DMS79 (cell line): ENCODE data around the gene KCNMB2.
"Not testable (repeated sequence)": the region's sequence is repeated elsewhere in the genome, so short reads cannot be mapped to it uniquely, and the experiment has no call there.

Experiments
- DNase-seq: peaks from one replicate; lab custom pipeline; 2025; lab: John Stamatoyannopoulos, UW

KCNMB2 gene

DNA sequence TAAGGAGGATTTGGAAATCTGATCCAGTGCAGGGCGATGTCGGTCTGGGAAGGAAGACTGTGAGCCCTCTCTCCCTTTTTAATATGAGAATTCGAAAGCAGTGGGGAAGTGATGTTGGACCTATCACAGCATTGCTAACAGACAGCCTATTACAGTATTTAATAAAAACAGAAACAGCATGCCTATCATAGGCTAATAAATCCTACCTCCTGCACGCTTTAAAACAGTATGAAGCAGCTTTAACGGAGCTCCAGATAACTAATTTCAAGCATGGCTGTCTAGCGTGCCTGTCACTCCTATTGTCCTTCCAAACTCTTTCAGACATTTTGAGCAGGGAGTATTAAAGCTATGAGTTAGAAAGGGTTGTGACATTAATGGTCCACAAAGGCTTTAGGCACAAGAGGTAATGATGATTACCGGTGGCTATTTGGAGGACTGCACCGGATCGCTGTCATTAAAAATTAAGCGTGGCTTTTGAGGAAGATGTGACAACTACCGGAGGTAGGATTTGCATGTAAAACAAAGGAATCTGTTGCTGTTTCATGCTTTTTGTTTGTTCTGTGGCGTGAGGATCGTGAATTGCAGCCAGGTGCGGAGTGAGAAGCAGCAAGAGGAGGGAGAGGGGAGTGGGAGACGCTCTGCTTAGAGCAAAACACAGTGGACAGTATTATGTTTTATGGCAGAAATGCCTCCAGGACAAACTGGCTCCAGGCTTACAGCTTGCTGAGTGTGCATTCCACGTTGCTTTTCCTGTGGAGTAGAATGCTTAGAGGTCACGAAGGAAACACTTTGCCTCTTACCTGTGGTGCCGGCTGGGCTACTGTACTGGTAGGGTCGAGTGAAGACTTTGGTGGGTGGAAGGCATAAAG is at the start of gene KCNMB2:
Gene KCNMB2 (plus strand): TSS at position 226 of the 869 bp plus-strand sequence.
- peak; percentile 20 for DNase-seq

DNA sequence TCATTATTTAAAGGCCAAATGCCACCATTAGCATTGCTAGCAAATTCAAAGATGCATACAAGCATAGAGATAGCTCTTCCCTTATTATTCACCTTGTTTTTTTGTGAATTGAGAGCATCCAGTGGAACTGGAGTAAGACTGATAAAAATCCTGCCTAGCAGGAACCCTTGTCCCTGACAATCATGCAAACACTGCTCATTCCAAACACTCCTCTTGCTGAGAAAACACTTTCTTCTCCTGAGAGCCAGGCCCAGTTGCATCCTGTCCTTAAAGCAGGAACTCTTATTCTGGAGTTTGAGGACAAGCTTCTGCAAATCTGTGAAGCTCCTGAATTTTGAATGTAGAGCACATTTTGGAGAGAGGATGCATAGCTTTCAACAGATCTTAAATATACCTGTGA is 49.3 kb upstream of the KCNMB2 start:
- DNase-seq, result no peak

DNA sequence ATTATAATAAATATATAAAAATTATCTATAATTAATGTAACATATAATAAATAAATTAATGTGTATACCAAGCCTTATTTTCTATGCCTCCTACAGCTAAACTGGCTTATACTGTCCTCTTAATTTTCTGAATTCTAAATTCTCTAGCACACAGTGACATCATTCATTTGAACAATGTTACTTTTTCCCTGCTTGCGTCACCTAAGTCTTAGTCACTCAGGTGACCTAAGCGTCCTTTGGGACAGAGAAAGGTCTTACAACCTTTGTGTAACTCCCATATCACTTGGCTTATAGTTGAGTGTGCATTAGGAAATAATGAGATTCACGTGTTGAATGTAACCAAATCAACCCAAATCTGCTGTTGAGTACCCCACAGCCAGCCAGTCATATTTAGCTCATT is 48.5 kb upstream of the KCNMB2 start:
- DNase-seq, result no peak

DNA sequence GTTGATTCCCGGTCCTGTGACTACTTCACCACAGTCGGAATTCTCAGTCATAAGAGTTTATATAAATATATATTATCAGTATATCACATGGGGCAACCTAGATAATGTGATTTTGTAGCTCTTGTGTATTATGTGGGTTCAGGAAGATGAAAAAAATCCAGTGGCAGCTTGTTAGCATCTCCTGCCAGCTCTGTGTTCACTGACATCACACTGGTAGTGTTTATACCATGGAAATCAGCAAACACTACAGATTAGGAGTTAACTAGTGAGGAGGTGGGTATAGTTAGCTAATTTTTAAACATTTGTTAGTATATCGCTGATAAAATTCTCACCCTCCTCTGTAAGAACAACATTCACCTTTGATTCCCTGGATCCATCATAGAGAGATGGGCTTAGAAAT is 44.5 kb upstream of the KCNMB2 start:
- DNase-seq, result no peak

DNA sequence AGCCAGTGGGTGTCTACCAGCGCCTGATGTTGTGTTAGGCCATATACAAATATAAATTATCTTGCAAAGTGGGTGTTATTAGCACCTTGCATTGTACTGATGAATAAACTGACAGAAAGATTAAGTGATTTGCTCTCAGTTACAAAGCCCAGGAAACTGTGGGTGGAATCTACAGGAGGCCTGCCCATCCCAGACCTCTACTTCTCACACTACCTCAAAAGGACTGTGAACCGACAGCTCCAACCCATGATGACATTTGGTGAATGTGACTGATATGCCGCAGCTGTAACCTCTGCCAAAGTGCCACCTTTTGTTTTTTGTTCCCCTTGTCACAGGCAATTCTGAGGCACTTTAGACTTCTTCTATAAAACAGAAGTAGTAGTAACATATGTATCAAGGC is 43.7 kb upstream of the KCNMB2 start:
- DNase-seq, result no peak

DNA sequence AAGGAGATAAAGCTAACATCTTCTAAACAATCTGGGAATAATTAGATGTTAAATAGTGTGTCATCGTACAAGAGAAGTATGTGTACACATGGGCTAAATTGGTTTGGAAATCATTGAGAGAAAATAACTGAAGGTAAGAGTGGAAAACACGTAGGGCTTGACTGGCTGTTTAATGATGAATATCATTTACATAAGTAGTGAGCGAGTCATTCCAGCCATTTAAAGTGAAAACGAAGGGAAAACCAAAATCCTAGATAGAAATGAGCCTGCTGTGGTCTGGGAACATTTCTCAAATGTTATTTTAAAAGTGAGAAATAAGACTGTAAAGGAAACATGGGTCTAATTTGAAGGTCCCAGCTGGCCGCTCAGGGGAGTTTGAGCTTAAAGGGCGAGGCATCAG is 41.9 kb upstream of the KCNMB2 start:
- DNase-seq, result no peak

DNA sequence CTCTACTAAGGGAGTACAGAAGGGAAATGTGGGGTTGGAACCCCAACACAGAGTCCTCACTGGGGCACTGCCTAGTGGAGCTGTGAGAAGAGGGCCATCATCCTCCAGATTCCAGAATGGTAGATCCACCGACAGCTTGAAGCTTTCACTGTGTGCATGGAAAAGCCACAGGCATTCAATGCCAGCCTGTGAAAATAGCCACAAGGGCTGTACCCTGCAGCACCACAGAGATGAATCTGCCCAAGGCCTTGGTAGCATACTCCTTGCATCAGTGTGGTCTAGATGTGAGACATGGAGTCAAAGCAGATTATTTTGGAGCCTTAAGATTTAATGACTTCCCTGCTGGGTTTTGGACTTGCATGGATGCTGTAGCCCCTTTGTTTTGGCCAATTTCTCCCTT is 39.3 kb upstream of the KCNMB2 start:
- DNase-seq, result no peak

DNA sequence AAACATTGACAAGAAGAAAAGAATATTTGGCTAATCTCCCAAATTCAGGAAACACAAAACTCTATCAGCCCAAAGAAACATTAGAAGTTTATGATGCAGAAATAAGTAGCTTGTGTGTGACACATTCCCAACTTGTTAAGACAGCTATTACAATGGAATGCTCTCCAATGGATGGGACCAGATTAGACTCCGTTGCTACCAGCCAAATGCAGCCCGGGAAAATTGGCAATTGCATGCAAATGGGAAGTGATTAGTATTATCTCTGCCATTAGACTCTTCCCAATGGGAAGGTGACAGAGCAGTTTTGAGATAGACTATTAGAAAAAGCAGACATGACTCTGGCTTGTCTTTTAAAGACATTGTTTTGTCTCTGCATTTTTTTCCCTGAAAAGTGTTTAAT is 37.4 kb upstream of the KCNMB2 start:
- no peak for DNase-seq

DNA sequence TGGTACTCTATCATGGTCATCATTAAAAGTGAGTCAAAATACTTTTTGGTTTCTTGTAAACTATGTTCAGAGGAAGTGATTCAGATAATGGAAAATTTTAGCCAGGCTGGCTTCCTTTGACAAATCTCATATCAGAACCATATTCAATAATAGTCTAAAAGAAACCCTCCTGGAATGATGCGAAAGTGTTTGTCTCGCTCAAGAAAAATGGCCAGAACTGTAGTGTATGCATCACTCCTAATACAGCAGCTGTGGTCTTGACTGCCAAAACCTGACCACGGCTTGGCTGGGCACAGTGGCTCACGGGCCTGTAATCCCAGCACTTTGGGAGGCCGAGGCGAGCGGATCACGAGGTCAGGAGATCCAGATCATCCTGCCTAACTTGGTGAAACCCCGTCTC is 35.6 kb upstream of the KCNMB2 start:
- no peak for DNase-seq

DNA sequence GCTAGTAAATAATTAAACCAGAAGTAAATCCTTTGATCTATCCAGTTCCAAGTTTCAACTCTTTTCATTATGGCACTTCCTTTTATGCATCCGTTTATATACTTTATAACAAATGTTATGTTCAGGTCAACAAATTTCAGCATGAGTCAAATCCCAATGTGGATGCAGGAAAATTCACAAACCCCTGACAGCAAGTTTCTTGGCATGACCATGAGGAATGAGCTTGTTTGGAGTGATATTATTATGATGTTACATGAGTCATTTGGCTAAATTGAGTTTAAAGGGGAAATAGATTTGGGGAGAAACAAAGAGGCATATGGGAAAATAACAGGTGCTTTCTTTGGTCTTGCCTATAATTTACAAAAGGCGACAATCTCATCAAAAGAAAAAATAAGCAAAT is 32.1 kb upstream of the KCNMB2 start:
- no peak for DNase-seq

DNA sequence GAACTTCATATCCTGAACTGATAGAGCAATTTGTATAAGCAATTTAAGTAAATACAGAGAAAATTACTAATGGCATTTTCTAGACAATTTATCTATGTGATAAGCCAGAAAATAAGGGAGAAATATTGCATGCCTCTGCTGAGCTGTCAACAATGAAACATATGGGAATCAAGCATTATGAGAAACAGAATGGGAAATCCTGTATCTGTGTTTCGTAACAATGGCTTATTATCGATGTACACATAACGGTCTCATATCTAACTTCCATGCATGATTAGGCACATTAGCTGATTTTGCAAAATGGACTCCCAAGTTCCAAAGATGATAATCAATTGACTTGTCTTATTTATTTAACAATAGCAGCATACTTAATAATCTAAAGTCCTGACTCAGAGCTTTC is 30.4 kb upstream of the KCNMB2 start:
- DNase-seq, result no peak

DNA sequence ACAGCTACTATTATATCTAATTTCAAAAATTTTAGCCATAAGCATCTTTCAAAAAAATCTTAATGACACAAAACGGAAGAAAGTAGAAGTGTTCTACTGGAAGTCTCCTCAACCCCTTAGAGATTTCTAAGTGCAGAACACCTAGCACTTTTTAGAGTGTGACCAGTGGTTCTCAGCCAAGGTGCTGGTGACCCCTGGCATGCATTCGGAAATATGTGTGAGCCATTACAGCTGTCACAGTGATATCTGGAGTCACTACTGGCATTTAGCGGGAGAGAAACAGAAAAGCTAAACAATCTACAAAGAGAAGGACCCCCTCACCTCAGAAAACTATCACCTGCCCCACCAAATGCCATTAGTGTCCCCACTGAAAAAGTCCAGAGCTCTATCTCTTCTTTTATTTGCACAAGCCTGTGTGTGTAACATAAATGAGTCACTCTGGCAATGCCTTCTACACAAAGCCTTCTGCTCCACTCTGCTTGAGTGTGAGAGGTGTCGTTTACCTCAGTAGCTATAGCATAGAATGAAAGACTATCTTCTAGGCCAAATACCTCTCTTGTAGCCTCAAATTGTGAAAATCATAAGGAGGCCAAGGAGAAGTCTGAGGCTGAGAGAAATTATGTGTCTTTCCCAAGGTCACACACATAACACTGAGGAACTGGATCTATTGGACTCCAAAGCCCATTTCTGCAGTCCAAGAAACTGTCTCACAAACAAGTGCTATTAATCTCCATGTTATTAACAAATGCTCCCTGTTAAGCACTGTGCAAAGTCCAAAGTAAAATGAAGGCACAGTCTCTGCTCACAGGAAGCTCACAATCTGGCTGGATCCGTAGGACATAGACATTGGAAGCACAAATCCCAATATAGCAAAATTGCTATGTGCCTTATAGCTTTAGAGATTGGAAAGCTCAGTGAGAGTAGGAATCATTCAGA is 28.5 kb upstream of the KCNMB2 start:
- DNase-seq, result no peak

DNA sequence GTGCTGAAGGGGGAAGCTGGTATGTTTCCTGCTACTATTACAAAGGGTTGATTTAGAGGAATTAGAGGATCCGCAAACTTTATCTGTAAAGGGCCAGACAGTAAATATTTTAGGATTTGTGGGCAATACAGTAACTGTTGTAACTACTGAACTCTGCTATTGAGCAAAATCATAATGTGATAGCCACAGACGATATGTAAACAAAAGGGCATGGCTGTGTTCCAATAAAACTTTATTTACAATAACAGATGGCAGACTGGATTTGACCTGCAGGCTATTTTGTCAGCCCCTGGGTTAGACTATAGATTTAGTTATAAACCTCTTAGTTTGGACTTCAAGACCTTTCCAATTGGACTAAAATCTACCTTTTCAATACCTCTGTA is 27.8 kb upstream of the KCNMB2 start:
- DNase-seq, result no peak

DNA sequence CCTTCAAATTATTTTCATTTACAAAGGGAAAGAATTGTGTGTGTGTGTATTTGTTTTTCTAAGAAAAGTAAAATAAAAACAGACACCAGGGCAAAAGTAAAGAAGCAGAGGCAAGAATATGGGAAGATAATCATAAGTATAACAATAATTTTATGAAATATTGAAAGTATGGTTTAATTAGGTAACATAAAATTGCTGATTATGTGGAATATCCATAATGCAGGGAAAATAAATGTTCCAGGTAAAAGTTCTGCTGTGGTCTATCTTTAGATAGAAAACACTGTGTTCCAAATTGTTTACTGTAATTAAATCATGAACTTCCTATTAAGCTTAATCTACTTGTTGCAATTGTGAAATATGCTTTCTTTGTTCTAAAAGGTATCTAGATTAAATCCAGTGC is 25.7 kb upstream of the KCNMB2 start:
- DNase-seq, result no peak

DNA sequence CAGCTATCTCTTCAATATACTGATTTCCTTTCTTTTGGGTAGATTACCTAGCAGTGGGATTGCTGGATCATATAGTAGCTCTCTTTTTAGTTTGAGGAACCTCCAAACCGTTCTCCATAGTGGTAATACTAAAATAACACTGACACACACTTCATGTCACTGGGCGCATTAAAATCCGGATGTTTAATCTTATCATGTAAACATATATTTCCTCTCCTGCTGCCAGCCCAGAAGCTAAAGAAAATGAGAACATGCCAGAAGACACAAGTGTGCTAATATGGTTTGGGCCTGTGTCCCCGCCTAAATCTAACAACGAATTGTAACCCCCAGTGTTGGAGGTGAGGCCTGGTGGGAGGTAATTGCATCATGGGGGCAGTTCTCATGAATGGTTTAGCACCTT is 23.6 kb upstream of the KCNMB2 start:
- no peak for DNase-seq

DNA sequence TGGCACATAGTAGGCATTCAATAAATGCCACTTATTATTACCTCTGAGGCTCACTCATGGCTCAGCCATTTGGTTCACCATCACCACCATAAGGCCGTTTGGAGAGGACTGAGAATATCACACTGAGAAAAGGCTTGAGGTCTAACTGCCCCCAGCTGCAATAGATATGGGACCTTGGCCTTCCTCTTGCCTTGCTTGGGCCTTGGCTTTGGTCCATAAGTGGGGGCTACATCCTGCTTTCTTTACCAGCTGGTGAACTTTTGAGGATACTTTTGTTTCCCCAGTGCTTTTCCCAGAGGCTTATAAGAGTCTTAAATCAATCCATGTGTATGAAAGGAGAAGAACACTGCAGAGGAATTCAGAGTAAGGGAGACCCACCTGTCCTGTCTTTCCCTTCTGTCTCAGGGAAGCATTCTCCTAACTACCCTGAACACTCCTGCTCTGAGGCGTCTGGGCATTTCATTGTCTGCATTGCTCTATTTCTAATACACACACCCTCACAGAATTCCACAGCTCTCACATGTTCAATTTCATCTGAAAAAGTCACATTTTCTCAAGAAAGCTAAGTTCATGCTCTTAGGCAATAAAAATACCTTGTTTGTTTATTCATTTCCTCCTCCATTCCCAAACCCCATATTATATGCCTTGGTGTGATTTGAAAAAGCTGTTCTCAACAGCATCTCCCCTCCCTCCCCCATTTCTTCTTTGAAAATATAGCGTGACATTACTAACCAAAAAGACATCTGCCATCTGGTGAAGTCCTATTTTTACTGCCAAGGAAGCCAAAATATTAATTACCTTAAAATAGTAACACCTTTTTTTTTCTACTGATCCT is 22.5 kb upstream of the KCNMB2 start:
- DNase-seq, result no peak

DNA sequence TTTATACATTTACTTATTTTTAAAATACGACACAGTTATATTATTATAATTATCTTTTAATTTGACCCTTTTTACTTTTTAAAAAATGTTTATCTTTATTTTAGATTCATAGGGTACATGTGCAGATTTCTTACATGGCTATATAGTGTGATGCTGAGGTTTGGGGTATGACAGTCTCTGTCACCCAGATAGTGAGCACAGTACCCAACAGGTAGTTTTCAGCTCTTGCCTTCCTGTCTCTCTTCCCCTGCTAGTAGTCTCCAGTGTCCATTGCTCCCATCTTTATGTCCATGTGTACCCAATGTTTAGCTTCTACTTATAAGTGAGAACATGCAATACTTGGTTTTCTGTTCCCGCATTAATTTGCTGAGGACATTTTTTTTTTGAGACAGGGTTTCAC is 21.8 kb upstream of the KCNMB2 start:
- no peak for DNase-seq

DNA sequence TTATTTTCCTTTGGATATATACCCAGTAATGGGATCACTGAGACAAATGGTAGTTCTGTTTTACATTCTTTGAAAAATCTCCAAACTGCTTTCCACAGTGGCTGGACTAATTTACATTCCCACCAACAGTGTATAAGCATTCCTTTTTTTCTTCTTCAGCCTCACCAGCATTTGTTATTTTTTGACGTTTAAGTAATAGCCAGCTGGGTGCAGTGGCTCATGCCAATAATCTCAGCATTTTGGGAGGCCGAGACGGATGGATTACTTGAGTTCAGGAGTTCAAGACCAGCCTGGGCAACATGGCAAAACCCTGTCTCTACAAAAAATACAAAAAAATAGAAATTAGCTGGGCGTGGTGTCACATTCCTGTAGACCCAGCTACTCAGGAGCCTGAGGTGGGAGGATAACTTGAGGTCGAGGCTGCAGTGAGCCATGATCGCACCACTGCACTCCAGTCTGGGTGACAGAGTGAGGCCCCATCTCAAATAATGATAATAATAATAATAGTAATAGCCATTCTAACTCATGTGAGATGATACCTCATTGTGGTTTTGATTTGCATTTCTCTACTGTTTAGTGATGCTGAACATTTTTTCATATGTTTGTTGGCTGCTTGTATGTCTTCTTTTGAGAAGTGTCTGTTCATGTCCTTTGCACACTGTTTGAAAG is 21.0 kb upstream of the KCNMB2 start:
- not testable (repeated sequence) for DNase-seq

DNA sequence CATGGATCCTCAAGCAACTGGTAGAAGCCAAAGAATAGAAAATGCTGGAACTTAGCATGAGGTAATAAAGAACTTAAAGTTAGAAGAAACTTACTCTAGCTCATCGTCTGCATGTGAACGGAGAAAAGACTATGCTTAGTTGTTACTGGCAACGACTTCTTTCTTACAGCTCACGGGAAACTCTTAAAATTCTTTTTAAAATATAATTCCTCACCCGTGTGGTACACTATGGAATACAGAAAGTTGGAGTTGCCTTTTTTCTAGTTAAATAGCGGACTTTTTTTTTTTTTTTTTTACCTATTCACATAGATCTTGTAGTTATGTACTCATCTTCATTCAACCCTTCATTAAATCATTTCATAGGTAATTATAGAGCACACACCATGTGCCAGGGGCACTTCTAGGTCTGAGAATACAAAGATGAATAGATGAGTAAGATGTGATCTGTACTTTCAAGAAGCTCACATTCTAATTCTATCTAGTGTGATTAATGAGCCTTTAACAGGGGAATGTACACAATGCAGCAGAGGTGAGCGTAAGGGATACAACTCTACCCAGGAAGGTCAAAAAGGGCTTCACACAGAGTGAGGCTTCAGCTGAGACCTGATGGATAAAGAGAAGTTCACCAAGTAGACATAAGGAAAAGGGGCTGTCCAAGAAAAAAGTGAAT is 18.4 kb upstream of the KCNMB2 start:
- DNase-seq, result no peak

DNA sequence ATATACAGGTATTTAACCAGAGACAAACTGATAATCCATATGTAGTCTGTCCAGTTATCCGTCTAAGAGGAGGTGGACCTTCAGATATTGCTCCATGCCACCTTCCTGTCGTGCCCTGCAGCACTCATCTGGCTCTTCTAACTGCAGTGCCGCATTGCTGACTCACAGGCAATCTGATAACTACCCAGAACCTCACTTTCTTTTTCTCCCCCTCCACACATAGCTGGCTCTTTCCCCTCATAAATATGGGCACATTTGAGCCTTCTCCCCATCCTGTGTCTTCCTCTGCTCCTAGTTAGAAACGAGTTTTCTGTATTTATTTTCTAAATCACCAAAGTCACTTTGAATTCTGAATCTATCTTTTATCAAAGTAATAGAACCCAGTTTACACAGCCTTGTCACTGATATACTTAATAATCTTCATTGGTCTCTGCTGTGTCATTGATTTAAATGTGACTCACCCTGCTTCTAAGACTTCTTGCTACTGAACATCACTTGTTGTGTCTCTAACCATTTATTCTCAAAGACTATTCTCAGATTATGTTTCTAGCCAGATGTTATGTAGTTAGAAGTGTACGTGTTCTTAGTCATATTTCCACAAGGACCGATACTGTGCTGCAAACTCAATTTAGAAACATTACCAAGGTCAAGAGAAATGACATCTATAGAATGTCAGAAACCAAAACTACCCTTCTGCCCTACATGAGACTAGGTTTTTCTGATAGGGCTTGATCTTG is 17.4 kb upstream of the KCNMB2 start:
- no peak for DNase-seq
